Neural cell (in vitro differentiated cells): ENCODE measurements around the gene DCAF7. TPM values are rescaled to one million over a fixed set of nuclear protein-coding genes. Genes with fewer than 3 reads are reported as not detected.

Experiments
- H2AFZ ChIP-seq: fragments of 200-600, 300-800 bp; sonication (generic), shearing (Covaris generic); 2 replicates; pipeline ENCODE4 v1.6.0; 2014; ENCODE audit warnings: low read depth, mild to moderate bottlenecking, antibody characterized with exemption, low read length, moderate library complexity
- H3F3A ChIP-seq: fragments of 200-600 bp; shearing (Covaris generic); 2 replicates; pipeline ENCODE4 v1.6.1; 2016; ENCODE audit warnings: mild to moderate bottlenecking, moderate library complexity, mixed read lengths, antibody characterized with exemption, low read length; ENCODE audit not compliant: insufficient read depth, poor library complexity, severe bottlenecking
- H3K27ac ChIP-seq: fragments of 200-600, 300-800 bp; sonication (generic), shearing (Covaris generic); 2 replicates; pipeline ENCODE4 v1.5.1; 2014; ENCODE audit warnings: mild to moderate bottlenecking, low read length, moderate library complexity
- H3K27me3 ChIP-seq: fragments of 300-800, 200-600 bp; sonication (generic), shearing (Covaris generic); 2 replicates; pipeline ENCODE4 v1.6.0; 2014; ENCODE audit warnings: mild to moderate bottlenecking, low read depth, low read length, moderate library complexity; ENCODE audit not compliant: insufficient read depth
- H3K36me3 ChIP-seq: fragments of 300-800, 200-600 bp; sonication (generic), shearing (Covaris generic); 2 replicates; pipeline ENCODE4 v1.5.1; 2014; ENCODE audit warnings: mild to moderate bottlenecking, antibody characterized with exemption, low read length, moderate library complexity; ENCODE audit not compliant: insufficient read depth
- H3K4me2 ChIP-seq: fragments of 300-800, 200-600 bp; sonication (generic), shearing (Covaris generic); 2 replicates; pipeline ENCODE4 v1.6.0; 2014; ENCODE audit warnings: mild to moderate bottlenecking, low read length
- H3K4me3 ChIP-seq: fragments of 300-800, 200-600 bp; sonication (generic), shearing (Covaris generic); 2 replicates; pipeline ENCODE4 v1.5.1; 2014; ENCODE audit warnings: mild to moderate bottlenecking, low read length, moderate library complexity
- H3K79me2 ChIP-seq: fragments of 200-600 bp; shearing (Covaris generic); replicated peaks from 2 replicates; pipeline ENCODE4 v1.6.0; 2014; ENCODE audit warnings: mild to moderate bottlenecking, low read length, moderate library complexity; ENCODE audit not compliant: insufficient read depth
- H3K9ac ChIP-seq: fragments of 300-800, 200-600 bp; sonication (generic), shearing (Covaris generic); 2 replicates; pipeline ENCODE4 v1.6.1; 2016; ENCODE audit warnings: mild to moderate bottlenecking, low read length, mixed read lengths
- H3K9me2 ChIP-seq: fragments of 200-600 bp; shearing (Covaris generic); 2 replicates; pipeline ENCODE4 v1.6.1; 2016; ENCODE audit warnings: mild to moderate bottlenecking, low read length, mixed read lengths; ENCODE audit not compliant: insufficient read depth
- H3K9me3 ChIP-seq: fragments of 200-600, 300-800 bp; sonication (generic), shearing (Covaris generic); 2 replicates; pipeline ENCODE4 v1.6.1; 2016; ENCODE audit warnings: mild to moderate bottlenecking, mixed run types, low read length, moderate library complexity, mixed read lengths
- H4K20me1 ChIP-seq: fragments of 200-600 bp; shearing (Covaris generic); 2 replicates; pipeline ENCODE4 v1.6.1; 2016; ENCODE audit warnings: mild to moderate bottlenecking, mixed run types; ENCODE audit not compliant: insufficient read depth
- EP300 ChIP-seq: fragments of 450-650 bp; conservative IDR thresholded peaks from 2 replicates; pipeline ENCODE4 v1.6.1; 2014; ENCODE audit warnings: antibody characterized with exemption, mild to moderate bottlenecking, moderate library complexity; ENCODE audit not compliant: poor library complexity, severe bottlenecking
- EZH2 ChIP-seq: fragments of 200-600, 300-800 bp; shearing (Covaris generic), sonication (generic); IDR thresholded peaks from 2 replicates; pipeline ENCODE4 v1.6.1; 2014; ENCODE audit warnings: antibody characterized with exemption, low read length, borderline replicate concordance, mild to moderate bottlenecking; ENCODE audit not compliant: insufficient read depth, poor library complexity, severe bottlenecking
- MXI1 ChIP-seq: fragments of 450-650 bp; conservative IDR thresholded peaks from 2 replicates; pipeline ENCODE4 v1.6.1; 2014; ENCODE audit warnings: antibody characterized with exemption, mild to moderate bottlenecking; ENCODE audit not compliant: poor library complexity, severe bottlenecking
- POLR2AphosphoS5 ChIP-seq: IDR thresholded peaks from 2 replicates; pipeline ENCODE4 v1.6.1; 2012
- RAD21 ChIP-seq: fragments of 450-650 bp; conservative IDR thresholded peaks from 2 replicates; pipeline ENCODE4 v1.6.1; 2014; ENCODE audit warnings: antibody characterized with exemption, mild to moderate bottlenecking, moderate library complexity
- SMC3 ChIP-seq: fragments of 450-650 bp; conservative IDR thresholded peaks from 2 replicates; pipeline ENCODE4 v1.6.1; 2014; ENCODE audit warnings: antibody characterized with exemption, mild to moderate bottlenecking, moderate library complexity; ENCODE audit not compliant: poor library complexity
- TAF1 ChIP-seq: IDR thresholded peaks from 2 replicates; pipeline ENCODE4 v1.6.1; 2012; ENCODE audit warnings: low read depth
- polyA plus RNA-seq: library from polyadenylated mRNA; depleted of rRNA; stranded (reverse); fragments of >200 nt; gene quantifications from 2 replicates; pipeline ENCODE4 v1.2.3, GENCODE V29; 2014
- TF ChIP-seq, protein P1 (sequence below): fragments of 450-650 bp; IDR thresholded peaks from 2 replicates; pipeline ENCODE4 v1.5.1; 2014; ENCODE audit warnings: antibody characterized with exemption, mild to moderate bottlenecking, moderate library complexity; ENCODE audit not compliant: poor library complexity, severe bottlenecking
- TF ChIP-seq, protein P2 (sequence below): IDR thresholded peaks from 2 replicates; pipeline ENCODE4 v1.6.1; 2012; ENCODE audit warnings: borderline replicate concordance

Gene DCAF7
- polyA plus RNA-seq, 1 donor from 2014 or later, result 35.3 TPM

DNA sequence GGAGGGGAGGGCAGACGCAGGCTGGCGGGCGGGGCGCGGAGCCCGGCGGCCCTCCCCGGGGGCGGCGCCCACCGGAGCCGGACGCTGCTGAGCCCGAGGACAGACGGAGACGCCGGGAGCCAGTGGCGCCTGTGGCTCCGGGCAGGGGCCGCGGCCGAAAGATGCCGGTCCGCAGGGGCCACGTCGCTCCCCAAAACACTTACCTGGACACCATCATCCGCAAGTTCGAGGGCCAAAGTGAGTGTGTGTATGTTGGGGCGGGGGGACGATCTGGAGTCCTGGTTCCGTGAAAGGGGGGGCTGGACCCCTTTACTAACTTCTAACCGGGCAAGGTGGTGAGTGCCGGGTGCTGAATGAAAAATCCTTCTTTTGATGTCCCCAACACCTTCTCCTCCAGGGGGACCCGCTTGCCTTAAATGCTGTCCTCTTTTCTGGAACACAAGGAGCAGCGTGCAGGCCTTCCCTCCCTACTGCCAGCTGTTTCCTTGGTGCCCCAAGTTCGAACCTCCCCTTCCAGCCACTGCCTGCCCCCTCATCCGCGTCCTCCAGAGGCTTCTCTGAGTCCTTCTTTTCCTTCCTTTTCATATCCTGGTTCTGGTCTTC is 26.9 kb upstream of the DCAF7 start, which contains the start of gene KCNH6:
Gene KCNH6 (plus strand): TSS at position 106 of the 603 bp plus-strand sequence. CDS start 56 bp downstream, at position 162.
- Histone ChIP-seq H3K27ac (no peak within 1 kb of the TSS), H3K4me2 (no peak within 1 kb of the TSS), H4K20me1 (no peaks in the 10 kb centered on the region), H3F3A (no peaks in the 10 kb centered on the region), H3K4me3 (peak within 1 kb of the TSS; percentile 43), H3K36me3 (no peaks in the 10 kb centered on the region), H3K27me3 (peaks cover 43% of the 10 kb centered on the region), H2AFZ (no peak within 1 kb of the TSS), H3K9me2 (no peaks in the 10 kb centered on the region), H3K79me2 (no peaks in the 10 kb centered on the region), H3K9me3 (no peaks in the 10 kb centered on the region), H3K9ac (no peak within 1 kb of the TSS)
- TF ChIP-seq RAD21 (no peak), MXI1 (no peak), POLR2AphosphoS5 (no peak), EP300 (no peak), SMC3 (no peak), TAF1 (no peak), EZH2 (no peak)
- TF ChIP-seq, protein P1, sequence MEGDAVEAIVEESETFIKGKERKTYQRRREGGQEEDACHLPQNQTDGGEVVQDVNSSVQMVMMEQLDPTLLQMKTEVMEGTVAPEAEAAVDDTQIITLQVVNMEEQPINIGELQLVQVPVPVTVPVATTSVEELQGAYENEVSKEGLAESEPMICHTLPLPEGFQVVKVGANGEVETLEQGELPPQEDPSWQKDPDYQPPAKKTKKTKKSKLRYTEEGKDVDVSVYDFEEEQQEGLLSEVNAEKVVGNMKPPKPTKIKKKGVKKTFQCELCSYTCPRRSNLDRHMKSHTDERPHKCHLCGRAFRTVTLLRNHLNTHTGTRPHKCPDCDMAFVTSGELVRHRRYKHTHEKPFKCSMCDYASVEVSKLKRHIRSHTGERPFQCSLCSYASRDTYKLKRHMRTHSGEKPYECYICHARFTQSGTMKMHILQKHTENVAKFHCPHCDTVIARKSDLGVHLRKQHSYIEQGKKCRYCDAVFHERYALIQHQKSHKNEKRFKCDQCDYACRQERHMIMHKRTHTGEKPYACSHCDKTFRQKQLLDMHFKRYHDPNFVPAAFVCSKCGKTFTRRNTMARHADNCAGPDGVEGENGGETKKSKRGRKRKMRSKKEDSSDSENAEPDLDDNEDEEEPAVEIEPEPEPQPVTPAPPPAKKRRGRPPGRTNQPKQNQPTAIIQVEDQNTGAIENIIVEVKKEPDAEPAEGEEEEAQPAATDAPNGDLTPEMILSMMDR, result no peak
- TF ChIP-seq, protein P2, sequence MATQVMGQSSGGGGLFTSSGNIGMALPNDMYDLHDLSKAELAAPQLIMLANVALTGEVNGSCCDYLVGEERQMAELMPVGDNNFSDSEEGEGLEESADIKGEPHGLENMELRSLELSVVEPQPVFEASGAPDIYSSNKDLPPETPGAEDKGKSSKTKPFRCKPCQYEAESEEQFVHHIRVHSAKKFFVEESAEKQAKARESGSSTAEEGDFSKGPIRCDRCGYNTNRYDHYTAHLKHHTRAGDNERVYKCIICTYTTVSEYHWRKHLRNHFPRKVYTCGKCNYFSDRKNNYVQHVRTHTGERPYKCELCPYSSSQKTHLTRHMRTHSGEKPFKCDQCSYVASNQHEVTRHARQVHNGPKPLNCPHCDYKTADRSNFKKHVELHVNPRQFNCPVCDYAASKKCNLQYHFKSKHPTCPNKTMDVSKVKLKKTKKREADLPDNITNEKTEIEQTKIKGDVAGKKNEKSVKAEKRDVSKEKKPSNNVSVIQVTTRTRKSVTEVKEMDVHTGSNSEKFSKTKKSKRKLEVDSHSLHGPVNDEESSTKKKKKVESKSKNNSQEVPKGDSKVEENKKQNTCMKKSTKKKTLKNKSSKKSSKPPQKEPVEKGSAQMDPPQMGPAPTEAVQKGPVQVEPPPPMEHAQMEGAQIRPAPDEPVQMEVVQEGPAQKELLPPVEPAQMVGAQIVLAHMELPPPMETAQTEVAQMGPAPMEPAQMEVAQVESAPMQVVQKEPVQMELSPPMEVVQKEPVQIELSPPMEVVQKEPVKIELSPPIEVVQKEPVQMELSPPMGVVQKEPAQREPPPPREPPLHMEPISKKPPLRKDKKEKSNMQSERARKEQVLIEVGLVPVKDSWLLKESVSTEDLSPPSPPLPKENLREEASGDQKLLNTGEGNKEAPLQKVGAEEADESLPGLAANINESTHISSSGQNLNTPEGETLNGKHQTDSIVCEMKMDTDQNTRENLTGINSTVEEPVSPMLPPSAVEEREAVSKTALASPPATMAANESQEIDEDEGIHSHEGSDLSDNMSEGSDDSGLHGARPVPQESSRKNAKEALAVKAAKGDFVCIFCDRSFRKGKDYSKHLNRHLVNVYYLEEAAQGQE, result no peak

DNA sequence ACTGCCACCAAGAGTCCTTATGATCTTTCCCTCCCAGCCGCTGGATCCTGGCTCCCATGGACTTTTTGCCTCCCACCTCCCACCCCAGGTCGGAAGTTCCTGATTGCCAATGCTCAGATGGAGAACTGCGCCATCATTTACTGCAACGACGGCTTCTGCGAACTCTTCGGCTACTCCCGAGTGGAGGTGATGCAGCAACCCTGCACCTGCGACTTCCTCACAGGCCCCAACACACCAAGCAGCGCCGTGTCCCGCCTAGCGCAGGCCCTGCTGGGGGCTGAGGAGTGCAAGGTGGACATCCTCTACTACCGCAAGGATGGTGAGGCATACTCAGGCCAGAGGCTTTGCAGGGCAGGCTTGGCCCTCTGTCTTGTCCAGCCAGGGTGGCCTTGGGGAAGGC is 26.2 kb upstream of the DCAF7 start:
- no peak overlapping the region for H3K9ac ChIP-seq
- no peak overlapping the region for H2AFZ ChIP-seq
- TF ChIP-seq MXI1 (no peak), EZH2 (no peak), RAD21 (no peak), TAF1 (no peak), POLR2AphosphoS5 (no peak), SMC3 (no peak), EP300 (no peak)
- TF ChIP-seq, protein P2, result no peak
- TF ChIP-seq, protein P1, result no peak
- H3K36me3 ChIP-seq, result no peaks in the 10 kb centered on the region
- H3K79me2 ChIP-seq, result no peaks in the 10 kb centered on the region
- no peaks in the 10 kb centered on the region for H3K9me2 ChIP-seq
- no peak overlapping the region for H3K4me3 ChIP-seq
- H3K27ac ChIP-seq, result no peak overlapping the region
- no peaks in the 10 kb centered on the region for H3F3A ChIP-seq
- no peaks in the 10 kb centered on the region for H4K20me1 ChIP-seq
- H3K27me3 ChIP-seq, result peaks cover 43% of the 10 kb centered on the region
- H3K9me3 ChIP-seq, result no peaks in the 10 kb centered on the region
- H3K4me2 ChIP-seq, result no peak overlapping the region
